Liver (tissue), 9 donors: ENCODE results near the gene ITPKC. TPM values are rescaled to one million over a fixed set of nuclear protein-coding genes. Genes with fewer than 3 reads are reported as not detected.

Experiments used
- DNase-seq: peaks from one replicate; pipeline ENCODE4 v3.0.0-alpha.2; 2017; ENCODE audit warnings: low spot score
- H3K27ac ChIP-seq, 2 donors: one replicate each; pipeline ENCODE4 v1.7.0; 2013; ENCODE audit warnings: inconsistent platforms in 2 of 2, low read length in 2 of 2, control low read depth in 1 of 2, low read depth in 1 of 2, mild to moderate bottlenecking in 1 of 2
- H3K27me3 ChIP-seq, 4 donors: one replicate each; pipeline versions ENCODE4 v1.6.1 to v1.7.0; 2013; ENCODE audit warnings: low read length in 3 of 4, inconsistent platforms in 1 of 4, mild to moderate bottlenecking in 1 of 4, moderate library complexity in 1 of 4; ENCODE audit not compliant: control insufficient read depth in 4 of 4, insufficient read depth in 4 of 4
- H3K36me3 ChIP-seq, 4 donors: one replicate each; pipeline versions ENCODE4 v1.6.1 to v1.7.0; 2013; ENCODE audit warnings: low read length in 3 of 4, mild to moderate bottlenecking in 3 of 4, low read depth in 1 of 4, moderate library complexity in 1 of 4; ENCODE audit not compliant: control insufficient read depth in 4 of 4, insufficient read depth in 3 of 4
- H3K4me1 ChIP-seq, 4 donors: one replicate each; pipeline versions ENCODE4 v1.6.1 to v1.7.0; 2013; ENCODE audit warnings: low read length in 3 of 4, mild to moderate bottlenecking in 3 of 4, moderate library complexity in 1 of 4; ENCODE audit not compliant: control insufficient read depth in 4 of 4, insufficient read depth in 4 of 4
- H3K4me3 ChIP-seq, 3 donors: one replicate each; pipeline versions ENCODE4 v1.6.1 to v1.7.0; 2013; ENCODE audit warnings: low read length in 3 of 3, control low read depth in 1 of 3, low read depth in 1 of 3, mild to moderate bottlenecking in 1 of 3
- H3K9ac ChIP-seq, 2 donors: one replicate each; pipeline ENCODE4 v1.7.0; 2013; ENCODE audit warnings: low read length in 2 of 2, mild to moderate bottlenecking in 2 of 2, moderate library complexity in 2 of 2, control low read depth in 1 of 2, low read depth in 1 of 2
- H3K9me3 ChIP-seq, 4 donors: one replicate each; pipeline versions ENCODE4 v1.6.1 to v1.7.0; 2013; ENCODE audit warnings: low read length in 3 of 4; ENCODE audit not compliant: control insufficient read depth in 4 of 4
- EGR1 ChIP-seq, 2 donors: IDR thresholded peaks; 2 replicates each; pipeline ENCODE4 v1.6.1; 2016 to 2018; ENCODE audit warnings: antibody characterized with exemption in 2 of 2, low read depth in 2 of 2
- FOXA1 ChIP-seq: IDR thresholded peaks from 2 replicates; pipeline ENCODE4 v1.6.1; 2016; ENCODE audit warnings: antibody characterized with exemption
- HNF4A ChIP-seq, 2 donors: conservative IDR thresholded peaks; 2 replicates each; pipeline ENCODE4 v1.6.1; 2016; ENCODE audit warnings: antibody characterized with exemption in 2 of 2, mild to moderate bottlenecking in 2 of 2
- HNF4G ChIP-seq: IDR thresholded peaks from 2 replicates; pipeline ENCODE4 v1.6.1; 2016; ENCODE audit warnings: antibody characterized with exemption
- JUND ChIP-seq, 2 donors: IDR thresholded peaks; 2 replicates each; pipeline ENCODE4 v1.6.1; 2016; ENCODE audit warnings: antibody characterized with exemption in 2 of 2
- MAX ChIP-seq: IDR thresholded peaks from 2 replicates; pipeline ENCODE4 v1.6.1; 2016; ENCODE audit warnings: antibody characterized with exemption
- NR2F2 ChIP-seq: IDR thresholded peaks from 2 replicates; pipeline ENCODE4 v1.6.1; 2016; ENCODE audit warnings: antibody characterized with exemption
- RXRA ChIP-seq, 2 donors: IDR thresholded peaks; 2 replicates each; pipeline ENCODE4 v1.6.1; 2017 to 2018; ENCODE audit warnings: antibody characterized with exemption in 2 of 2, mild to moderate bottlenecking in 1 of 2
- SP1 ChIP-seq: IDR thresholded peaks from 2 replicates; pipeline ENCODE4 v1.6.1; 2018; ENCODE audit warnings: antibody characterized with exemption, mild to moderate bottlenecking
- TAF1 ChIP-seq: conservative IDR thresholded peaks from 2 replicates; pipeline ENCODE4 v1.6.1; 2016; ENCODE audit warnings: antibody characterized with exemption, mild to moderate bottlenecking
- YY1 ChIP-seq: IDR thresholded peaks from 2 replicates; pipeline ENCODE4 v1.6.1; 2016; ENCODE audit warnings: antibody characterized with exemption, mild to moderate bottlenecking
- ZBTB33 ChIP-seq: IDR thresholded peaks from 2 replicates; pipeline ENCODE4 v1.6.1; 2016; ENCODE audit warnings: antibody characterized with exemption
- WGBS: extraction: QIAGEN DNeasy Blood & Tissue Kit; methylation state at CpG from one replicate; pipeline ENCODE4 v1.1.7; 2013; 5-methylcytosine and 5-hydroxymethylcytosine counted together
- polyA plus RNA-seq, 2 donors: library from polyadenylated mRNA; stranded (reverse) in 1 of 2; unstranded in 1 of 2; fragments of 200-250 nt in 1 of 2; fragments of >200 nt in 1 of 2; fragmentation: Nextera tagmentation in 1 of 2; extraction: Ambion mirVana in 1 of 2; gene quantifications; one replicate each; pipeline versions ENCODE4 v1.2.1 to v1.2.3, GENCODE V29; 2013 to 2015
- total RNA-seq, 2 donors: library from RNA; depleted of rRNA; stranded (reverse); fragments of >200 nt; gene quantifications; one replicate each; pipeline ENCODE4 v1.2.3, GENCODE V29; 2014
- TF ChIP-seq, protein P1 (sequence below): IDR thresholded peaks from 2 replicates; pipeline ENCODE4 v1.6.1; 2016; ENCODE audit warnings: antibody characterized with exemption, mild to moderate bottlenecking
- TF ChIP-seq, protein P2 (sequence below): IDR thresholded peaks from 2 replicates; pipeline ENCODE4 v1.6.1; 2016; ENCODE audit warnings: antibody characterized with exemption
- TF ChIP-seq, protein P3 (sequence below): fragments of 150-350 bp; IDR thresholded peaks from 2 replicates; pipeline ENCODE4 v1.5.1; 2017; ENCODE audit warnings: improper control_type of control experiment, low read depth, low read length; ENCODE audit not compliant: missing input control
- donor health status: healthy.
- donor health status: healthy.
- donor health status: healthy.
- donor health status: healthy.
- donor health status: healthy.

Gene ITPKC
- total and polyA plus RNA-seq, 4 donors, result 4.2 to 12.5 (median 7.7) TPM

GRCh38 chr19:40737102-40737644 is 20.3 kb downstream of the ITPKC start:
- no peaks in the 10 kb centered on the region for H3K9me3 ChIP-seq
- no peak overlapping the region for H3K9ac ChIP-seq
- peaks cover 13 to 70% (median 31%) of the 10 kb centered on the region in 4 donors for H3K36me3 ChIP-seq
- TF ChIP-seq, protein P1, sequence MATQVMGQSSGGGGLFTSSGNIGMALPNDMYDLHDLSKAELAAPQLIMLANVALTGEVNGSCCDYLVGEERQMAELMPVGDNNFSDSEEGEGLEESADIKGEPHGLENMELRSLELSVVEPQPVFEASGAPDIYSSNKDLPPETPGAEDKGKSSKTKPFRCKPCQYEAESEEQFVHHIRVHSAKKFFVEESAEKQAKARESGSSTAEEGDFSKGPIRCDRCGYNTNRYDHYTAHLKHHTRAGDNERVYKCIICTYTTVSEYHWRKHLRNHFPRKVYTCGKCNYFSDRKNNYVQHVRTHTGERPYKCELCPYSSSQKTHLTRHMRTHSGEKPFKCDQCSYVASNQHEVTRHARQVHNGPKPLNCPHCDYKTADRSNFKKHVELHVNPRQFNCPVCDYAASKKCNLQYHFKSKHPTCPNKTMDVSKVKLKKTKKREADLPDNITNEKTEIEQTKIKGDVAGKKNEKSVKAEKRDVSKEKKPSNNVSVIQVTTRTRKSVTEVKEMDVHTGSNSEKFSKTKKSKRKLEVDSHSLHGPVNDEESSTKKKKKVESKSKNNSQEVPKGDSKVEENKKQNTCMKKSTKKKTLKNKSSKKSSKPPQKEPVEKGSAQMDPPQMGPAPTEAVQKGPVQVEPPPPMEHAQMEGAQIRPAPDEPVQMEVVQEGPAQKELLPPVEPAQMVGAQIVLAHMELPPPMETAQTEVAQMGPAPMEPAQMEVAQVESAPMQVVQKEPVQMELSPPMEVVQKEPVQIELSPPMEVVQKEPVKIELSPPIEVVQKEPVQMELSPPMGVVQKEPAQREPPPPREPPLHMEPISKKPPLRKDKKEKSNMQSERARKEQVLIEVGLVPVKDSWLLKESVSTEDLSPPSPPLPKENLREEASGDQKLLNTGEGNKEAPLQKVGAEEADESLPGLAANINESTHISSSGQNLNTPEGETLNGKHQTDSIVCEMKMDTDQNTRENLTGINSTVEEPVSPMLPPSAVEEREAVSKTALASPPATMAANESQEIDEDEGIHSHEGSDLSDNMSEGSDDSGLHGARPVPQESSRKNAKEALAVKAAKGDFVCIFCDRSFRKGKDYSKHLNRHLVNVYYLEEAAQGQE, result no peak
- TF ChIP-seq YY1, result no peak
- TF ChIP-seq RXRA (IDR thresholded peaks at IDR 0.05), result no peak
- TF ChIP-seq HNF4A (conservative IDR thresholded peaks at IDR 0.05), result no peak
- no peak for TF ChIP-seq SP1
- no peak for TF ChIP-seq TAF1
- no peak for TF ChIP-seq JUND (IDR thresholded peaks at IDR 0.05)
- TF ChIP-seq HNF4G, result no peak
- TF ChIP-seq, protein P2, sequence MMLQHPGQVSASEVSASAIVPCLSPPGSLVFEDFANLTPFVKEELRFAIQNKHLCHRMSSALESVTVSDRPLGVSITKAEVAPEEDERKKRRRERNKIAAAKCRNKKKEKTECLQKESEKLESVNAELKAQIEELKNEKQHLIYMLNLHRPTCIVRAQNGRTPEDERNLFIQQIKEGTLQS, result no peak
- TF ChIP-seq ZBTB33, result no peak
- TF ChIP-seq FOXA1, result no peak
- TF ChIP-seq NR2F2, result no peak
- TF ChIP-seq MAX, result no peak
- TF ChIP-seq EGR1 (IDR thresholded peaks at IDR 0.05; ENCODE audit: low read depth in 2 of 2), result no peak
- TF ChIP-seq, protein P3, sequence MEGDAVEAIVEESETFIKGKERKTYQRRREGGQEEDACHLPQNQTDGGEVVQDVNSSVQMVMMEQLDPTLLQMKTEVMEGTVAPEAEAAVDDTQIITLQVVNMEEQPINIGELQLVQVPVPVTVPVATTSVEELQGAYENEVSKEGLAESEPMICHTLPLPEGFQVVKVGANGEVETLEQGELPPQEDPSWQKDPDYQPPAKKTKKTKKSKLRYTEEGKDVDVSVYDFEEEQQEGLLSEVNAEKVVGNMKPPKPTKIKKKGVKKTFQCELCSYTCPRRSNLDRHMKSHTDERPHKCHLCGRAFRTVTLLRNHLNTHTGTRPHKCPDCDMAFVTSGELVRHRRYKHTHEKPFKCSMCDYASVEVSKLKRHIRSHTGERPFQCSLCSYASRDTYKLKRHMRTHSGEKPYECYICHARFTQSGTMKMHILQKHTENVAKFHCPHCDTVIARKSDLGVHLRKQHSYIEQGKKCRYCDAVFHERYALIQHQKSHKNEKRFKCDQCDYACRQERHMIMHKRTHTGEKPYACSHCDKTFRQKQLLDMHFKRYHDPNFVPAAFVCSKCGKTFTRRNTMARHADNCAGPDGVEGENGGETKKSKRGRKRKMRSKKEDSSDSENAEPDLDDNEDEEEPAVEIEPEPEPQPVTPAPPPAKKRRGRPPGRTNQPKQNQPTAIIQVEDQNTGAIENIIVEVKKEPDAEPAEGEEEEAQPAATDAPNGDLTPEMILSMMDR, result no peak
- no peaks in the 10 kb centered on the region for H3K27me3 ChIP-seq
- no peak overlapping the region for H3K4me3 ChIP-seq
- no peak for DNase-seq
- no peak overlapping the region for H3K27ac ChIP-seq
- 93% methylated on average over 9 of the region's 9 CpGs for WGBS
- H3K4me1 ChIP-seq, result peaks cover 0 to 1% (median under 1%) of the 10 kb centered on the region in 4 donors
